22Rv1 (cell line): ENCODE data around the gene ABCB6.

ENCODE experiments used
- H3K27ac ChIP-seq: fragments of 450-650 bp; 2 replicates; pipeline ENCODE4 v1.5.1; 2017
- CTCF ChIP-seq: fragments of 450-650 bp; IDR thresholded peaks from 2 replicates; pipeline ENCODE4 v1.5.1; 2017; ENCODE audit warnings: mild to moderate bottlenecking
- ZFX ChIP-seq: fragments of 450-650 bp; IDR thresholded peaks from 2 replicates; pipeline ENCODE4 v1.6.1; 2017; ENCODE audit warnings: antibody characterized with exemption, borderline replicate concordance

Gene ABCB6

GRCh38 chr2:219168526-219168925, 50.2 kb downstream of the ABCB6 start:
- TF ChIP-seq CTCF, result no peak
- TF ChIP-seq ZFX, result no peak
- H3K27ac ChIP-seq, result no peak overlapping the region

- no peak overlapping the region for H3K27ac ChIP-seq
- no peak for TF ChIP-seq ZFX
- TF ChIP-seq CTCF, result no peak
These were observed 50.8 kb downstream of the ABCB6 start for GRCh38 chr2:219167997-219168396.

GRCh38 chr2:219165058-219165911, 53.5 kb downstream of the ABCB6 start:
- no peak for TF ChIP-seq ZFX
- TF ChIP-seq CTCF, result no peak
- H3K27ac ChIP-seq, result no peak overlapping the region

- no peak overlapping the region for H3K27ac ChIP-seq
- TF ChIP-seq ZFX (no peak), CTCF (no peak)
These were observed 55.6 kb downstream of the ABCB6 start for GRCh38 chr2:219163156-219163555.

- TF ChIP-seq CTCF (no peak), ZFX (no peak)
- H3K27ac ChIP-seq, result peak overlapping the region; percentile 85
These were observed 57.7 kb downstream of the ABCB6 start for GRCh38 chr2:219161097-219161496.

- H3K27ac ChIP-seq, result peak within 1 kb of the TSS; percentile 85
- TF ChIP-seq ZFX (no peak), CTCF (peak; percentile 96)
These were observed 58.4 kb downstream of the ABCB6 start, which contains the start of gene NHEJ1 for GRCh38 chr2:219160186-219161017. Gene NHEJ1 (minus strand): TSS chr2:219160815. CDS start chr2:219158362, 2,453 bp downstream.
